NT2/D1 (cell line): Measurements from ENCODE around the gene UBAP1L.

Experiments used
- YY1 ChIP-seq: IDR thresholded peaks from 2 replicates; pipeline ENCODE4 v1.6.1; 2011; ENCODE audit not compliant: insufficient read length, insufficient read depth
- ZNF274 ChIP-seq: IDR thresholded peaks from 2 replicates; pipeline ENCODE4 v1.6.1; 2011; ENCODE audit warnings: mild to moderate bottlenecking, low read depth, low read length

DNA sequence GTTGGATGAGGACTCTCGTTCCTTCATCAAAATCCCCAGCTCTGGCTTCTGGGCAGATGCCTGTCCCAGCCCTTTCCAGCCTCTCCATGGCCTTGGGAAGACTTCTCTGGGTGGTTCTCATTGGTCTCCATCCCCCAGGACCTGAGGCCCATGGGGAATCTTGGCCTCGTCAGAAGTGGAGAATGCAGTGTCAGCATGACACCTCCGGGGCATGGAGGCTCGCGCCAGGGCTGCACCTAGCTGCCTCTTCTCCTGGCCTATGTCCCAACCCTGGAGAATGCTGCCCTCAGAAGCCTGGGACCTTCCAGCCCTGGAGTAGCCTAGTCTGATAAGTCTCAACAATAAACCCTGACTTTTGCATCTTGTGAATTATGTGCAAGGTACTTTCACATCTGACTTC lies 35.4 kb downstream of the UBAP1L start:
- TF ChIP-seq YY1: no peak
- TF ChIP-seq ZNF274: no peak
